Fibroblast of lung (primary cell): Measurements from ENCODE around the gene NBPF9. TPM values are rescaled to one million over a fixed set of nuclear protein-coding genes. Genes with fewer than 3 reads are reported as not detected.
"Not testable (repeated sequence)": the region's sequence is repeated elsewhere in the genome, so short reads cannot be mapped to it uniquely, and the experiment has no call there.

Experiments used
- DNase-seq, 2 donors: peaks; one replicate each; pipeline versions ENCODE4 v3.0.0 to v3.0.0-alpha.2; 2010; ENCODE audit warnings: low read depth in 2 of 2
- H2AFZ ChIP-seq: 2 replicates; pipeline ENCODE4 v1.5.1; 2012; ENCODE audit warnings: low read length, control low read depth, inconsistent platforms
- H3K27ac ChIP-seq: 2 replicates; pipeline ENCODE4 v1.5.1; 2011; ENCODE audit warnings: low read length, control low read depth; ENCODE audit not compliant: insufficient read depth
- H3K27me3 ChIP-seq: 2 replicates; pipeline ENCODE4 v1.5.1; 2011; ENCODE audit warnings: mild to moderate bottlenecking, low read length; ENCODE audit not compliant: control insufficient read depth, insufficient read depth
- H3K36me3 ChIP-seq: 2 replicates; pipeline ENCODE4 v1.5.1; 2011; ENCODE audit warnings: low read length; ENCODE audit not compliant: control insufficient read depth, insufficient read depth
- H3K4me1 ChIP-seq: 2 replicates; pipeline ENCODE4 v1.5.1; 2011; ENCODE audit warnings: low read length; ENCODE audit not compliant: control insufficient read depth, insufficient read depth; ENCODE audit errors: extremely low read depth
- H3K4me2 ChIP-seq: 2 replicates; pipeline ENCODE4 v1.5.1; 2011; ENCODE audit warnings: low read length, control low read depth; ENCODE audit not compliant: insufficient read depth; ENCODE audit errors: extremely low read depth
- H3K4me3 ChIP-seq, 4 experiments: fragments of 200-600 bp in 1 of 4; sonication (generic) in 1 of 4; replicated peaks in 1 of 4; 2 replicates each; pipeline ENCODE4 v1.5.1; 2011 to 2016; ENCODE audit warnings: low read length in 4 of 4, low read depth in 3 of 4, mild to moderate bottlenecking in 3 of 4, control low read depth in 2 of 4, inconsistent platforms in 1 of 4, mixed read lengths in 1 of 4; ENCODE audit not compliant: insufficient read depth in 1 of 4; ENCODE audit errors: control extremely low read depth in 1 of 4
- H3K79me2 ChIP-seq: 2 replicates; pipeline ENCODE4 v1.5.1; 2012; ENCODE audit warnings: mild to moderate bottlenecking, low read length, inconsistent platforms; ENCODE audit not compliant: control insufficient read depth, insufficient read depth
- H3K9ac ChIP-seq: 2 replicates; pipeline ENCODE4 v1.5.1; 2011; ENCODE audit warnings: mild to moderate bottlenecking, low read length, control low read depth; ENCODE audit not compliant: insufficient read depth
- H3K9me3 ChIP-seq: 2 replicates; pipeline ENCODE4 v1.5.1; 2012; ENCODE audit warnings: low read depth, low read length; ENCODE audit not compliant: control insufficient read depth, insufficient read depth
- H4K20me1 ChIP-seq: 2 replicates; pipeline ENCODE4 v1.5.1; 2011; ENCODE audit warnings: low read length; ENCODE audit not compliant: control insufficient read depth, insufficient read depth; ENCODE audit errors: extremely low read depth
- polyA plus RNA-seq, 2 donors: library from polyadenylated mRNA; depleted of rRNA in 1 of 2; stranded (reverse) in 1 of 2; unstranded in 1 of 2; fragments of >200 nt; gene quantifications; 2 replicates each; pipeline ENCODE4 v1.2.1, GENCODE V29; 2011 to 2012; ENCODE audit warnings: missing spikeins in 1 of 2
- total RNA-seq: library from RNA; depleted of rRNA; stranded (reverse); fragments of >200 nt; gene quantifications from 2 replicates; pipeline ENCODE4 v1.2.1, GENCODE V29; 2014

Gene NBPF9
- total and polyA plus RNA-seq, 2 donors (not counting 1 experiment from before 2014, with no cell fraction given): 20.8 to 23.9 TPM

DNA sequence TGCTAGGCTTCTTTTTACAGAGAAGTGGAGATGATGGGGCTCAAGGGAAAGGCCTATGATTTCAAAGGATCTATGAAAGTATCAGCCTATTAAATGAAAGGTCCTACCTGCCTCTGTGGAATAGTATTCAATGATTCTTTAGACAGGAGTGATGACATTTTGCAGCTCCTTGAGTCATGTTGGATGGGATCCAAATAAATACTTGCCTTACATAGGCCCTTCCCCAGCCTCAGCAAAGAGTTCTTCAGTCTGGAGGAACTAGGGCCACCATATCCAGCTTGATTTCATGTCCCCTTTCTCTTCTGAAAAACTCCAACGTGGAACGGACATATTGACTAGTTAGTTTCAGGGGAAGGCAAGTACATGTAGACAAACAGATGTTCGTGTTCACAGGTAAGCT is 87.8 kb downstream of the NBPF9 start:
- not testable (repeated sequence) for H3K4me1 ChIP-seq, DNase-seq, H3K27ac ChIP-seq, H3K4me3 ChIP-seq, H3K36me3 ChIP-seq, H3K9me3 ChIP-seq, H3K4me2 ChIP-seq, H3K79me2 ChIP-seq, H2AFZ ChIP-seq, H3K9ac ChIP-seq, H4K20me1 ChIP-seq, H3K27me3 ChIP-seq

DNA sequence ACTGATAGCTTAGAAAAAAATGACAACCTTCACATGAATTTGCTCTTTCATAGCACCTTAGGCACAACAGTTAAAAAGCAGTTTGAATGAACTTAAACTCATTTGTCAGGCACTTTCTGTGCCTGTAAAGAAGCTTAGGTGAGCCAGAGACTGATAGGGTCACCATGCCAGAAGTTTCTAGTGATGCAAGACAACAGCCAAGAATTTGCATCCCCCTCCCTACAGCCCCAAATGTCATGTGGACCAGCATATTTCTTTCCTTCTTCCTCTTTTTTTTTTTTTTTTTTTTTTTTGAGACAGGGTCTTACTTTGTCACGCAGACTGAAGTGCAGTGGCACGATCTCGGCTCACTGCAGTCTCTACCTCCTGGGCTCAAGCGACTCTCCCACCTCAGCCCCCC is 89.8 kb downstream of the NBPF9 start:
- not testable (repeated sequence) for DNase-seq, H3K27ac ChIP-seq, H3K4me1 ChIP-seq, H3K9ac ChIP-seq, H4K20me1 ChIP-seq, H3K4me2 ChIP-seq, H3K79me2 ChIP-seq, H3K9me3 ChIP-seq, H2AFZ ChIP-seq, H3K4me3 ChIP-seq, H3K36me3 ChIP-seq, H3K27me3 ChIP-seq

DNA sequence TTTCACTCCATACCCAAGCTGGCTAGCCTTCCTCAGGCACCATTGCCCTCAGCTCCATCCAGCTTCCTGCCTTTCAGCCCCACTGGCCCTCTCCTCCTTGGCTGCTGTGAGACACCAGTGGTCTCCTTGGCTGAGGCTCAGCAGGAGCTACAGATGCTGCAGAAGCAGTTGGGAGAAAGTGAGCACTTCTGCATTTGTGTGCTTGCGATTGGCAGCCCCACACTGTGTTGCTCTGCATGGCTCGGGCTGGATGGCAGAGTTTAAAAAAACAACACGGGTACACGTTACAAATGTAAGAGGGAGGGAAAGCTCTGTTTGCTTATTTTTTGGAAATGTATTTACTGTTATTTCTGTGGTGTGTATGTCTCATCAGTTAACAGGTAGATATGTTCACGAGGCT is 90.8 kb downstream of the NBPF9 start:
- H3K79me2 ChIP-seq, DNase-seq, H3K9me3 ChIP-seq, H3K4me1 ChIP-seq, H3K27me3 ChIP-seq, H3K4me3 ChIP-seq, H3K36me3 ChIP-seq, H2AFZ ChIP-seq, H3K4me2 ChIP-seq, H4K20me1 ChIP-seq, H3K27ac ChIP-seq, H3K9ac ChIP-seq: not testable (repeated sequence)

DNA sequence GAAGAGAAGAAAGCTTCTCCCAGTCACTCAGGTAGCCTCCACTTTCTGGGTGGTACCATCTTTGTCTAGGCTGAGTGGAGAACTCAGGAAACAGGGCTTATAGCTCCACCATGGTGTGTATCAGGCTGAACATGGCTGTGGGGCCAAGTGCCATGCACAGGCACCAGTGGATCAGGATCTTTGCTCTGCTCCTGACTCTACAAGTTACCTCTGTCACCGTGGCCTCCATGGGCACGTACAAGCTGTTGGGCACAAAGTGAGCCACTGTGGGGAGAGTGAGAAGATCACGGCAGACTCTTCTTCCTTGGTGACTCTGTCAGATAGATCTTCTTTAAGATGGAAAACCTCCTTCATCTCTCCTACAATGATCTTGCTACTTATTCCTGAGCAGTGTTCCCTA is 93.6 kb downstream of the NBPF9 start:
- DNase-seq, H3K79me2 ChIP-seq, H3K36me3 ChIP-seq, H3K27ac ChIP-seq, H3K4me2 ChIP-seq, H2AFZ ChIP-seq, H3K4me3 ChIP-seq, H4K20me1 ChIP-seq, H3K4me1 ChIP-seq, H3K27me3 ChIP-seq, H3K9ac ChIP-seq, H3K9me3 ChIP-seq: not testable (repeated sequence)

DNA sequence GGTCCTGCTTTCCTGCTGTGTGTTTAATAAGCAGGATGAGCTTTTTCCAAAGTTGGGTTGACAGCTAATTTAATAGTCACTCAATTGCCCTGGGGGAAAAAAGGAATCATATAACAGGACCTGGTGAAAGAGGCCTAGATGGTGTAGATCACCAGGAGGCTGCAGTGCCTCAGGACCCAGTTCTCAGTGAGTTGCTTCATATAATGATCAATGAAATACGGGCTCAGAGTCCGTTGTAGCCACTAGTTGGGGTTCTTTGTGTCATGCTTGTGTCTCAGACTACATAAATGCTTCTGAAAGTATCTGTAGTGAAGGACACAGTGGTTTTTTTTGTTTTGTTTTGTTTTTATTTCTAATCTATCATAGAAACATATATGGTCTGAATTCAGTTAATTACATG is 94.6 kb downstream of the NBPF9 start:
- H2AFZ ChIP-seq, DNase-seq, H3K9ac ChIP-seq, H3K4me3 ChIP-seq, H3K27me3 ChIP-seq, H3K27ac ChIP-seq, H3K36me3 ChIP-seq, H3K4me1 ChIP-seq, H3K9me3 ChIP-seq, H4K20me1 ChIP-seq, H3K79me2 ChIP-seq, H3K4me2 ChIP-seq: not testable (repeated sequence)

DNA sequence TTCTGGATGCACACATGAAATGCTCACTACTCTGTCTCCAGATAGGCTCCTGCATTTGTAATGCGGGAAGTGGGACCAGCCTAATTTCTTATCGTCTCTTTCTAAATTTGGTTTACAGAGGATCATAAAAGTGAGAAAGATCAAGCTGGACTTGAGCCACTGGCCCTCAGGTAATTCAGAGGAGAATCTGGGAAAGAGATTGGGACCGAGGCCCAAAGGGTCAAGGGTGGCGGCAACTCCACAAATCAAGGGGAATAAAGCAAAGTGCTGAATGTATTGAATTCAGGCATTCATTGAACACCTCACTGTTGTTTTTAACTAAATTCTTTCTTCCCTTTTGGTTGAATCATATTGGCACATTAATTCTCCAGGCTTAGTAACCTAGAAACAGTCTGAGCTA is 95.0 kb downstream of the NBPF9 start:
- not testable (repeated sequence) for H3K4me2 ChIP-seq, H3K36me3 ChIP-seq, H2AFZ ChIP-seq, H3K9ac ChIP-seq, H4K20me1 ChIP-seq, H3K27me3 ChIP-seq, H3K4me3 ChIP-seq, H3K79me2 ChIP-seq, H3K27ac ChIP-seq, H3K4me1 ChIP-seq, DNase-seq, H3K9me3 ChIP-seq
